GM12892 (cell line): ENCODE data around the gene RAP1GAP.

ENCODE experiments used
- POLR2A ChIP-seq: IDR thresholded peaks from 2 replicates; pipeline ENCODE4 v1.6.1; 2011; ENCODE audit warnings: low read depth, low read length, control low read depth
- POLR2AphosphoS5 ChIP-seq: IDR thresholded peaks from 2 replicates; pipeline ENCODE4 v1.6.1; 2011; ENCODE audit warnings: low read depth, low read length, control low read depth
- TAF1 ChIP-seq: IDR thresholded peaks from 2 replicates; pipeline ENCODE4 v1.6.1; 2011; ENCODE audit warnings: low read depth, mild to moderate bottlenecking, control low read depth, low read length, borderline replicate concordance

- TF ChIP-seq POLR2A: no peak
- TF ChIP-seq POLR2AphosphoS5: no peak
- no peak for TF ChIP-seq TAF1
Observed at GRCh38 chr1:21630571-21631343, 38.4 kb downstream of the RAP1GAP start.
